ENCODE measurements around the gene C13orf46. TPM values are rescaled to one million over a fixed set of nuclear protein-coding genes. Genes with fewer than 3 reads are reported as not detected.

The C13orf46 gene
- polyA plus RNA-seq, 1 donor (not counting 4 experiments of a cell fraction or from before 2014, with no cell fraction given): not detected

DNA sequence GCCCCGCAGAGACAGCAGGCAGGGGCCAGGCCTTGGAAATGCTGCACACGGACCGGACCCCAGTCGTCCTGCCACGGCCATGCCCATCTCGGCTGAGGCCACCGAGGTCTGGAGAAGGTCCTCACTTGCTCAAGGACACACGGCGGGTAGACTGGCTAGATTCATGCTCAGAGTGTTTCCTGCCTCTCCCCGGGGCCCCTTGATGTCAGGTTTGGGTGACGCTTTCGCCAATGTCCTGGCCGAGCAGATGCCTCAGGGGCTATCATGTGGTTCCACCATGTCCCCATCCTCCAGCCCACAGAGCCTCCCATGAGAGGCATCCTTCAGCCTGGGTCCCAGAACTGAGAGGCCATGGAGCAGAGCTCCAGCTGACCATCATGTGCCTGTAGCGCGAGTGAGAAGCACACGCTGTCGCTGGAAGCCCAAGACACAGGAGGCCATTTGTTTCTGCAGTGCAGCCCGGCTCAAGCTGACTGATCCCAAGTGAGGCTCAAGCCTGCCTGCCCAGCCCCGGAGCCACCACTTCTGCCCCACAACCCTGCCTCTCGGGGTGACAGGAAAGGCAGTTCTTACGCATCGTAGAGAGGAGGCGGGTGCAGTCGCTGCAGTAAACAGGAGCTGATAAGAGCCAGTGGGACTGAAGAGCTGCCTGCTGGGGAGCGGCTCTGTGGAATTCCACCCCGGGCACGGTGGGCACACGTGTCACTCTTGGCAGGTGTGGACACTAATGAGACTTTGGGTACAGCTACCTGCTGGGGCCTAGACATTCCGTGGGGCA is 56.1 kb downstream of the C13orf46 start:
- no peaks in the 10 kb centered on the region for H3K27me3 ChIP-seq (ENCODE audit: control insufficient read depth, extremely low read depth, insufficient read depth, low read length)
- H3K4me1 ChIP-seq (ENCODE audit: control insufficient read depth, extremely low read depth, insufficient read depth, low read length): peaks cover 9% of the 10 kb centered on the region
- peaks cover 21% of the 10 kb centered on the region for H3K9me3 ChIP-seq (ENCODE audit: control insufficient read depth, low read depth, low read length)
- DNase-seq (ENCODE audit: low read depth, low spot score): no peak
- FAIRE-seq: no peak
- no peak for TF ChIP-seq EZH2 (IDR thresholded peaks at IDR 0.05; ENCODE audit: low read length)
- TF ChIP-seq, protein P1, sequence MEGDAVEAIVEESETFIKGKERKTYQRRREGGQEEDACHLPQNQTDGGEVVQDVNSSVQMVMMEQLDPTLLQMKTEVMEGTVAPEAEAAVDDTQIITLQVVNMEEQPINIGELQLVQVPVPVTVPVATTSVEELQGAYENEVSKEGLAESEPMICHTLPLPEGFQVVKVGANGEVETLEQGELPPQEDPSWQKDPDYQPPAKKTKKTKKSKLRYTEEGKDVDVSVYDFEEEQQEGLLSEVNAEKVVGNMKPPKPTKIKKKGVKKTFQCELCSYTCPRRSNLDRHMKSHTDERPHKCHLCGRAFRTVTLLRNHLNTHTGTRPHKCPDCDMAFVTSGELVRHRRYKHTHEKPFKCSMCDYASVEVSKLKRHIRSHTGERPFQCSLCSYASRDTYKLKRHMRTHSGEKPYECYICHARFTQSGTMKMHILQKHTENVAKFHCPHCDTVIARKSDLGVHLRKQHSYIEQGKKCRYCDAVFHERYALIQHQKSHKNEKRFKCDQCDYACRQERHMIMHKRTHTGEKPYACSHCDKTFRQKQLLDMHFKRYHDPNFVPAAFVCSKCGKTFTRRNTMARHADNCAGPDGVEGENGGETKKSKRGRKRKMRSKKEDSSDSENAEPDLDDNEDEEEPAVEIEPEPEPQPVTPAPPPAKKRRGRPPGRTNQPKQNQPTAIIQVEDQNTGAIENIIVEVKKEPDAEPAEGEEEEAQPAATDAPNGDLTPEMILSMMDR (optimal IDR thresholded peaks at IDR 0.05 in 1 of 3, IDR thresholded peaks at IDR 0.05 in 1 of 3, conservative IDR thresholded peaks at IDR 0.05 in 1 of 3; ENCODE audit: extremely low read depth in 1 of 3, insufficient read depth in 2 of 3, low read length in 3 of 3): no peak
- dilution Hi-C loops (cut with MboI; ENCODE audit: extremely low pct_ligation_motif_present, low sequenced_read_pairs): no loop called here
- H3K79me2 ChIP-seq (ENCODE audit: control insufficient read depth, insufficient read depth, low read length): no peaks in the 10 kb centered on the region
- H3K27ac ChIP-seq (ENCODE audit: control insufficient read depth, insufficient read depth, low read length): no peak overlapping the region
- H3K4me2 ChIP-seq (ENCODE audit: control insufficient read depth, extremely low read depth, insufficient read depth, low read depth, low read length): no peak overlapping the region
- no peaks in the 10 kb centered on the region for H4K20me1 ChIP-seq (ENCODE audit: control insufficient read depth, extremely low read depth, insufficient read depth, low read length)
- H3K36me3 ChIP-seq (ENCODE audit: control insufficient read depth in 2 of 2, extremely low read depth in 1 of 2, insufficient read depth in 2 of 2, low read length in 2 of 2): no peaks in the 10 kb centered on the region
- H3K9me1 ChIP-seq (ENCODE audit: control insufficient read depth, extremely low read depth, insufficient read depth, low read length): no peaks in the 10 kb centered on the region
- H2AFZ ChIP-seq (ENCODE audit: control insufficient read depth, low read length): no peak overlapping the region
- no peak overlapping the region for H3K9ac ChIP-seq (ENCODE audit: control insufficient read depth, extremely low read depth, insufficient read depth, low read length)
- no peak overlapping the region for H3K4me3 ChIP-seq (ENCODE audit: control insufficient read depth in 2 of 3, extremely low read depth in 1 of 3, insufficient read depth in 2 of 3, low read depth in 1 of 3, low read length in 3 of 3)

DNA sequence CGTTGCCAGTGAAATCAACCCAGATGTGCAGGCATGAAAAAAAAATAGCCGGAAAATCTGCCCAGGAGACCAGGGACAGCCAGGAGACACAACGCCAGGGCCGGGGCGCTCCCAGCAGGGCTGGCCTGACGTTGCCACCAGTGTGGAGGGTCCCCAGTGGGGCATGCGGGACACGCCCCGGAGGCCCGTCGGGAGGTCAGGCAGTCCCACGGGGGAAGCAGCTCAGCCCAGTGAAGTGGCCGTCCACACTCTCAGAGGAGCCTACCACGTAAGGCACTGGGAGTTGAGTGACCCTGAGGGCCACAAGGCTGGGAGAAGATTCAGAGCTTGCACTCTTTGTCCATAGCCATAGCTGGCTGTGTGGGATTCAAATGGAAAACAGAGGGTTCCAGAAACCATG is 56.8 kb downstream of the C13orf46 start:
- Histone ChIP-seq H3K36me3 (ENCODE audit: control insufficient read depth in 2 of 2, extremely low read depth in 1 of 2, insufficient read depth in 2 of 2, low read length in 2 of 2) (no peaks in the 10 kb centered on the region), H3K9me1 (ENCODE audit: control insufficient read depth, extremely low read depth, insufficient read depth, low read length) (no peaks in the 10 kb centered on the region), H4K20me1 (ENCODE audit: control insufficient read depth, extremely low read depth, insufficient read depth, low read length) (no peaks in the 10 kb centered on the region), H3K4me2 (ENCODE audit: control insufficient read depth, extremely low read depth, insufficient read depth, low read depth, low read length) (no peak overlapping the region), H3K27ac (ENCODE audit: control insufficient read depth, insufficient read depth, low read length) (no peak overlapping the region), H3K9ac (ENCODE audit: control insufficient read depth, extremely low read depth, insufficient read depth, low read length) (no peak overlapping the region), H3K4me3 (ENCODE audit: control insufficient read depth in 2 of 3, extremely low read depth in 1 of 3, insufficient read depth in 2 of 3, low read depth in 1 of 3, low read length in 3 of 3) (no peak overlapping the region), H3K4me1 (ENCODE audit: control insufficient read depth, extremely low read depth, insufficient read depth, low read length) (peaks cover 9% of the 10 kb centered on the region), H2AFZ (ENCODE audit: control insufficient read depth, low read length) (no peak overlapping the region), H3K27me3 (ENCODE audit: control insufficient read depth, extremely low read depth, insufficient read depth, low read length) (no peaks in the 10 kb centered on the region), H3K79me2 (ENCODE audit: control insufficient read depth, insufficient read depth, low read length) (no peaks in the 10 kb centered on the region), H3K9me3 (ENCODE audit: control insufficient read depth, low read depth, low read length) (peaks cover 19% of the 10 kb centered on the region)
- FAIRE-seq (no peak), DNase-seq (ENCODE audit: low read depth, low spot score) (no peak)
- dilution Hi-C loops (cut with MboI; ENCODE audit: extremely low pct_ligation_motif_present, low sequenced_read_pairs): no loop called here
- TF ChIP-seq EZH2 (IDR thresholded peaks at IDR 0.05; ENCODE audit: low read length): no peak
- TF ChIP-seq, protein P1 (optimal IDR thresholded peaks at IDR 0.05 in 1 of 3, IDR thresholded peaks at IDR 0.05 in 1 of 3, conservative IDR thresholded peaks at IDR 0.05 in 1 of 3; ENCODE audit: extremely low read depth in 1 of 3, insufficient read depth in 2 of 3, low read length in 3 of 3): no peak
